Endothelial cell of umbilical vein (primary cell): ENCODE data around the gene CACNA2D2. TPM values are rescaled to one million over a fixed set of nuclear protein-coding genes. Genes with fewer than 3 reads are reported as not detected.

Experiments
- BruUV-seq: library from RNA; stranded (reverse); fragments of 400-500 nt; replicated peaks from 2 replicates; lab custom pipeline; 2021; lab: Mats Ljungman, UMichigan
- CTCF ChIA-PET: fragments of 300-600, 350-600 bp; sonication (Branson Sonifier 250); formaldehyde crosslinking; loops from one replicate; lab custom pipeline; 2021; ENCODE audit warnings: antibody characterized with exemption, inconsistent platforms; lab: Charles Lee
- POLR2A ChIA-PET: fragments of 300-600, 350-600 bp; sonication (Branson Sonifier 250); formaldehyde crosslinking; loops from one replicate; lab custom pipeline; 2021; ENCODE audit warnings: antibody characterized with exemption, inconsistent platforms; lab: Charles Lee
- DNase-seq: peaks from one replicate; pipeline ENCODE4 v3.0.0-alpha.2; 2011; ENCODE audit warnings: low read depth, low spot score
- FAIRE-seq: peaks from 2 replicates; lab custom pipeline; 2011; peaks lifted over from hg19 to GRCh38; lab: Jason Lieb, UNC
- H2AFZ ChIP-seq: 2 replicates; pipeline ENCODE4 v1.6.0; 2012; ENCODE audit warnings: low read depth, low read length, control low read depth, inconsistent platforms
- H3K27ac ChIP-seq: 2 replicates; pipeline ENCODE4 v1.5.1; 2011; ENCODE audit warnings: low read depth, mild to moderate bottlenecking, control low read depth, low read length, moderate library complexity; ENCODE audit not compliant: insufficient read depth
- H3K27me3 ChIP-seq, 2 experiments: 2 replicates each; pipeline versions ENCODE4 v1.6.0 to v1.6.1; 2011; ENCODE audit warnings: low read length in 2 of 2, mixed read lengths in 1 of 2; ENCODE audit not compliant: control insufficient read depth in 2 of 2, insufficient read depth in 2 of 2
- H3K36me3 ChIP-seq, 2 experiments: 2 replicates in 1 of 2; 3 replicates in 1 of 2; pipeline ENCODE4 v1.5.1; 2011; ENCODE audit warnings: low read length in 2 of 2, mild to moderate bottlenecking in 1 of 2, moderate library complexity in 1 of 2; ENCODE audit not compliant: control insufficient read depth in 2 of 2, insufficient read depth in 2 of 2; ENCODE audit errors: extremely low read depth in 1 of 2
- H3K4me1 ChIP-seq: 3 replicates; pipeline ENCODE4 v1.5.1; 2011; ENCODE audit warnings: mild to moderate bottlenecking, low read length; ENCODE audit not compliant: control insufficient read depth, insufficient read depth; ENCODE audit errors: extremely low read depth
- H3K4me2 ChIP-seq: 2 replicates; pipeline ENCODE4 v1.6.1; 2011; ENCODE audit warnings: low read length, control low read depth, mixed read lengths; ENCODE audit not compliant: insufficient read depth
- H3K4me3 ChIP-seq, 3 experiments: fragments of 200-600 bp in 1 of 3; sonication (generic), shearing (Covaris generic) in 1 of 3; replicated peaks in 1 of 3; 2 replicates each; pipeline ENCODE4 v1.5.1; 2011 to 2016; ENCODE audit warnings: control low read depth in 3 of 3, low read length in 3 of 3, mild to moderate bottlenecking in 2 of 3, inconsistent platforms in 1 of 3, low read depth in 1 of 3, moderate library complexity in 1 of 3; ENCODE audit not compliant: insufficient read depth in 1 of 3
- H3K79me2 ChIP-seq: 2 replicates; pipeline ENCODE4 v1.6.0; 2012; ENCODE audit warnings: low read length, inconsistent platforms; ENCODE audit not compliant: control insufficient read depth, insufficient read depth
- H3K9ac ChIP-seq: replicated peaks from 2 replicates; pipeline ENCODE3; 2011; ENCODE audit warnings: low read length, control low read depth; ENCODE audit not compliant: insufficient read depth; ENCODE audit errors: extremely low read depth
- H3K9me1 ChIP-seq: replicated peaks from 3 replicates; pipeline ENCODE4 v1.6.0; 2011; ENCODE audit warnings: mild to moderate bottlenecking, low read length; ENCODE audit not compliant: control insufficient read depth, insufficient read depth; ENCODE audit errors: extremely low read depth
- H3K9me3 ChIP-seq: replicated peaks from 2 replicates; pipeline ENCODE4 v1.5.1; 2012; ENCODE audit warnings: low read length, inconsistent platforms; ENCODE audit not compliant: control insufficient read depth, insufficient read depth
- H4K20me1 ChIP-seq: replicated peaks from 2 replicates; pipeline ENCODE3; 2011; ENCODE audit warnings: mild to moderate bottlenecking, low read length; ENCODE audit not compliant: control insufficient read depth, insufficient read depth; ENCODE audit errors: extremely low read depth
- EZH2 ChIP-seq: IDR thresholded peaks from 2 replicates; pipeline ENCODE4 v1.6.1; 2012; ENCODE audit warnings: borderline replicate concordance, low read depth, mild to moderate bottlenecking, moderate library complexity, low read length, inconsistent platforms; ENCODE audit not compliant: severe bottlenecking
- MAX ChIP-seq: IDR thresholded peaks from 2 replicates; pipeline ENCODE4 v1.6.1; 2011; ENCODE audit not compliant: insufficient read depth, insufficient read length
- POLR2A ChIP-seq: IDR thresholded peaks from 2 replicates; pipeline ENCODE4 v1.6.1; 2012; ENCODE audit warnings: low read depth, mild to moderate bottlenecking, control low read depth, low read length
- dilution Hi-C: fragments of 300-500 bp; cut with MboI; formaldehyde crosslinking; loops from one replicate; pipeline ENCODE4 v1.15.0; 2019; ENCODE audit warnings: low sequenced_read_pairs; ENCODE audit not compliant: extremely low pct_ligation_motif_present
- intact Hi-C: fragments of 100-400 bp; cut with micrococcal nuclease; formaldehyde crosslinking; loops from one replicate; pipeline ENCODE4 v1.10.0; 2022
- polyA plus RNA-seq, 4 experiments: library from polyadenylated mRNA; depleted of rRNA in 3 of 4; stranded (reverse) in 3 of 4; unstranded in 1 of 4; fragments of >200 nt; gene quantifications; 2 replicates each; pipeline versions ENCODE4 v1.2.1 to v1.2.3, GENCODE V29; 2011 to 2012; ENCODE audit warnings: missing spikeins in 1 of 4
- total RNA-seq: library from RNA; stranded (reverse); gene quantifications from 2 replicates; pipeline ENCODE4 v1.2.3, GENCODE V29; 2021
- TF ChIP-seq, protein P1 (sequence below), 2 donors: IDR thresholded peaks; 1 replicate in 1 of 2; 2 replicates in 1 of 2; pipeline ENCODE4 v1.5.1; 2011; ENCODE audit warnings: low read length in 2 of 2, mild to moderate bottlenecking in 2 of 2, moderate library complexity in 2 of 2, control low read depth in 1 of 2, inconsistent platforms in 1 of 2, low read depth in 1 of 2; ENCODE audit not compliant: insufficient read depth in 1 of 2; ENCODE audit errors: extremely low read depth in 1 of 2

Gene CACNA2D2
- total and polyA plus RNA-seq, 2 donors (not counting 3 experiments of a cell fraction or from before 2014, with no cell fraction given) = 0.15 TPM; not detected in 1

DNA sequence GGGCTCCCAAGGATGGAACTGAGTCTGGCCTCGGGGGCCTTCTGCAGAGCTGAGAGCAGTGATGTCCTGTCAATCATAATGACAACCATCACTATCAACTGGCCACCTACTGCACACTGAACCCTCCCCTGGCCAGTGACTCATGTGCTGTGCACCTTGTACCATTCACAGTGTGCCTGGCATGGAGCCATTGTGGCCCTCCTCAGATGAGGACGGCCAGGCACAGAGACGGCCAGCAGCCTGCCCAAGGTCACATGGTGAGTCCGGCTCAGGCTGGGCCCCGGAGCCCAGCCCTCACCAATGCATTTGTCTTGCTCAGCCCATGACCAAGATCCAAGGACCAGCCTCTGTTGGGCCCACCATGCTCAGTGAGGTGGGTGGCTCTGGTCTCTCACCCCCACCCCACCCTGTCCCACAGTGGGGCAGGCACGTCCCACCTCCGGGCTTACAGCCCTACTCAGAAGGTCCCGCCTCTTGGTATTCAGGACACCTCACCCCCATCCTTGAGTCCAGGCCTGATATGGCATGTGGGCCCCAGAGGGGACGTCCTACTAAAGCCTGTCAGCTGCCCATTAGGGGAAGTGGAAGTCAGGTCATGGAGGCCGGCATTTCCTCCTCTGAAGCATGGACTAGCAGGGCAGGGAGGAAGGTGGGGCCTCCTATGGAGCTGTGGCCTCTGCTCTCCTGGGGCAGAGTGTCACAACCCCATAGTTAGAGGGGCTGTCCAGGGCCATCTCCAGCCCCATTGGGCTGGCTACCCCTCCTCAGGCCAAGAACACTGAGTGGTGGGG lies 108.2 kb downstream of the CACNA2D2 start:
- no peak for FAIRE-seq
- CTCF ChIA-PET = interaction anchor here (1.3 to 1.4 kb wide), 2 partner anchors 20 to 25 kb away, joined by 4 to 5 read pairs; no protein-coding TSS in a partner anchor
- POLR2A ChIA-PET = no interaction called here
- no peaks in the 10 kb centered on the region for H3K9me1 ChIP-seq
- dilution Hi-C loops (no loop called here), intact Hi-C loops (no loop called here)
- no peaks in the 10 kb centered on the region for H3K79me2 ChIP-seq
- H3K27me3 ChIP-seq = no peaks in the 10 kb centered on the region
- H3K9me3 ChIP-seq = no peaks in the 10 kb centered on the region
- DNase-seq = no peak
- H4K20me1 ChIP-seq = no peaks in the 10 kb centered on the region
- BruUV-seq = no TSS peak
- no peak overlapping the region for H2AFZ ChIP-seq
- no peak overlapping the region for H3K4me3 ChIP-seq
- no peak overlapping the region for H3K4me2 ChIP-seq
- TF ChIP-seq EZH2 = no peak
- no peak for TF ChIP-seq MAX
- TF ChIP-seq POLR2A = no peak
- TF ChIP-seq, protein P1, sequence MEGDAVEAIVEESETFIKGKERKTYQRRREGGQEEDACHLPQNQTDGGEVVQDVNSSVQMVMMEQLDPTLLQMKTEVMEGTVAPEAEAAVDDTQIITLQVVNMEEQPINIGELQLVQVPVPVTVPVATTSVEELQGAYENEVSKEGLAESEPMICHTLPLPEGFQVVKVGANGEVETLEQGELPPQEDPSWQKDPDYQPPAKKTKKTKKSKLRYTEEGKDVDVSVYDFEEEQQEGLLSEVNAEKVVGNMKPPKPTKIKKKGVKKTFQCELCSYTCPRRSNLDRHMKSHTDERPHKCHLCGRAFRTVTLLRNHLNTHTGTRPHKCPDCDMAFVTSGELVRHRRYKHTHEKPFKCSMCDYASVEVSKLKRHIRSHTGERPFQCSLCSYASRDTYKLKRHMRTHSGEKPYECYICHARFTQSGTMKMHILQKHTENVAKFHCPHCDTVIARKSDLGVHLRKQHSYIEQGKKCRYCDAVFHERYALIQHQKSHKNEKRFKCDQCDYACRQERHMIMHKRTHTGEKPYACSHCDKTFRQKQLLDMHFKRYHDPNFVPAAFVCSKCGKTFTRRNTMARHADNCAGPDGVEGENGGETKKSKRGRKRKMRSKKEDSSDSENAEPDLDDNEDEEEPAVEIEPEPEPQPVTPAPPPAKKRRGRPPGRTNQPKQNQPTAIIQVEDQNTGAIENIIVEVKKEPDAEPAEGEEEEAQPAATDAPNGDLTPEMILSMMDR (IDR thresholded peaks at IDR 0.05; ENCODE audit: extremely low read depth in 1 of 2, insufficient read depth in 1 of 2, low read depth in 1 of 2, low read length in 2 of 2) = no peak
- no peak overlapping the region for H3K9ac ChIP-seq
- no peaks in the 10 kb centered on the region for H3K36me3 ChIP-seq
- no peak overlapping the region for H3K27ac ChIP-seq
- H3K4me1 ChIP-seq = no peaks in the 10 kb centered on the region
